GM21447 (cell line): ENCODE measurements around the gene RHOBTB1.
"Not testable (repeated sequence)": the region's sequence is repeated elsewhere in the genome, so short reads cannot be mapped to it uniquely, and the experiment has no call there.

Source experiments
- ATAC-seq: cut with Tn5 transposase; IDR thresholded peaks from one replicate; pipeline ENCODE4 v1.9.1; 2021; ENCODE audit not compliant: unreplicated experiment

The RHOBTB1 gene

DNA sequence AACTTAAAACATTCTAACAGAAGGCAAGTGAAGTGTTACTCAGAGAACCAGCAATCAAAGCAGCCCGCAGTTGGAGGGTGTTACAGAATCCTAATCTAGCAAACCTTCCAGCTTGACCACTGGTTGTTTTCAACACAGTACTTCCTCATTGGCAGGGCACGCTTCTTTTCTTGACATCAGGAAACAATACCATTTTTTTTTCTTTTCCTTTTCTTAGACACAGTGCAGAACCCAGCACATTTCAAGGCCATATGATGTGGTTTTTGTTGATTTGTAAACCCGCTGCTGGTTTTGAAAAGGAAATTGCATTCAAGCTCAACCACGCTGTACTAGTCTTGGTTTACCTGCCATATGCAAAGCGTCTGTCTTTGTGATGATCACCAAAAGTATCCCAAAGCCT lies 33.4 kb downstream of the RHOBTB1 start:
- peak; percentile 50 for ATAC-seq

DNA sequence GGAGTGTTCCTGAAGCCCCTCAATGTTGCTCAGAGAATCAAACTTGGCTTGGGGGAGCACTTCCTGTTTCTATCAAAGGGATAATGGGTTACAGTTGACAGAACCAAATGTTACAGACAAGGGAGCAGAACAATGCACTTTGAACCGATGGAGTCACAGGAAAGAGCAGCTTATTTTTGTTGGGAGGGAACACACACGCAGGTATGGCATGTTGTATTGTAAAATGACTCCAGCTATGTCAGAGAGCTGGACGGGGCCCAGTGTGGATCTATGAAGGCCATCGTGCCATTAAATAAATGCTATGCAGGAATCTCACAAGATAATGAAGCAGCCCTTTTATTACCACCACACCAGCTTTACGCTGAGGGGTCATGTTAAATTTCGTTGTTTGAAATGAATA lies 35.1 kb downstream of the RHOBTB1 start:
- ATAC-seq = no peak

DNA sequence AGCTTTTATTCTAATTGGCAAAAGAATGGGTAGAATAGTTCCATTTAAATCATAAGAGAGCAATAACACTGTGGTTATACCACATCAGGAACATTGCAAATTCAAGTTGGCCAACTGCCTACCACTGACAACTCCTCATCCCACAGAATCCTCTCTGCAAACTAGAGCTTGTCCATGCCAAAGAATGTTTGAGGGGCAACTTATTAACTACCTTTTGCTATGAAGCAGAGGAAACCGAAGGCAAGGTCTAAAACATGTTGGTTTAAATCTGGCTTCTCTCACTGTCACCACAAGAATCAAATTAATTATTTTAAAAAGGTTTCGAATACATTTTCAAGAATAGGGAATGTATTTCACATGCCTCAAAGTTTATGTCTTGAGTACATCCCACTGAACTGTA lies 36.0 kb downstream of the RHOBTB1 start:
- no peak for ATAC-seq

DNA sequence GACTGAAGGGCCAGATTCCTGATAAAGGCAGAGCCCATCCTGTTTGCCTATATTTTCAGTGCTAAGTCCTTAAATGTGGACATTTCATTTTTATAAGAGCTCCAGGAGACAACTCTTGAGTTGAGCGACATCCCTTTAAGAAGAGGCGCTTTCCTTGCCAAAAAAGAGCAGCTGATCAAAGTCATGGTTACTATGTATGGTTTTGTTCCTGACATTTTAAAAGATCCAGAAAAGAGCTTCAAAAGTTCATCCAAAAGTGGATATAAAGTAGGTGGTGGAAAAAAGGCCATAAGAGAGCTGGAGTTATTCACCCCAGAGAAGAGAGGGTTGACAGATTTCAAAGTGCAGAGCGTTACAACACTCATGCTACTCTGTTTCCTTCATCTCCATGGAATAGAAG lies 36.7 kb downstream of the RHOBTB1 start:
- no peak for ATAC-seq

GRCh38 chr10:60906825-60907224 lies 37.2 kb downstream of the RHOBTB1 start:
- not testable (repeated sequence) for ATAC-seq

DNA sequence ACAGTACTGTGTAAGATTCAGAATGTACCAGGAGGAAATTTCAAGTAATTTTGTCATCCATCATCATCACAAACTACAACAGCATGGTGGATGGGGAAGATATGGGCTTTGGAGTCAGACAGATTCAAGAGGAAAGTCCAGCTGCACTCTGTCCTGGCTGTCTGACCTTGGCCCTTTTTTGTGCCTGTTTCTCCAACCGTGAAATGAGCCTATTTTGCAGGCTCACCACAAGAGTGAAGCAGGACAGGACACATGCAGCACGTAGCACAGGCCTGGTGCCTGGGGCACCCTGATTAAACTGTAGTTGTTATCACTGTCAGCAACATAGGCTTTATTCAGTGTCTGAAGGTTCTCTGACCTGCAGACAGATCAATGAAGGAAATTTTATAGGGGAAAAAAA lies 37.6 kb downstream of the RHOBTB1 start:
- ATAC-seq = no peak

- ATAC-seq = no peak
Observed at GRCh38 chr10:60905580-60905979, 38.4 kb downstream of the RHOBTB1 start.

DNA sequence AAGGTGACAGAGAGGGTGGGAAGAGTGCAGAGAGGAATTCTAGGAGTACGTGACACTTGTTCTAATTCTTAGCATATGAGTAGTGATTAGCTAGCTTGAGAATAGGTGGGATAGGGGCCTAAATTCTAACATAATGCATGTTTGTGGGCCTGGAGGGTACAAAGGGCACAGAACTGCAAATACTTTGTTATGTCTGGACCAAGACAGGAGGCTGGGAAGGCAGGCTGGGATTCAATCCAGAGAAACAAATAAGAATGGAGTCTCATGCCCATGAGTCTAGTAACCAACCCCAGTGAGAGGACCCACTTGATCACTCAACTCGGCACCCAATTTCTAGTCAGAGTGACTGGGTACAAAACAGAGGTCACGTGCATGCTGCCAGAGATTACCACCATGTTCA lies 40.9 kb downstream of the RHOBTB1 start:
- ATAC-seq = no peak

DNA sequence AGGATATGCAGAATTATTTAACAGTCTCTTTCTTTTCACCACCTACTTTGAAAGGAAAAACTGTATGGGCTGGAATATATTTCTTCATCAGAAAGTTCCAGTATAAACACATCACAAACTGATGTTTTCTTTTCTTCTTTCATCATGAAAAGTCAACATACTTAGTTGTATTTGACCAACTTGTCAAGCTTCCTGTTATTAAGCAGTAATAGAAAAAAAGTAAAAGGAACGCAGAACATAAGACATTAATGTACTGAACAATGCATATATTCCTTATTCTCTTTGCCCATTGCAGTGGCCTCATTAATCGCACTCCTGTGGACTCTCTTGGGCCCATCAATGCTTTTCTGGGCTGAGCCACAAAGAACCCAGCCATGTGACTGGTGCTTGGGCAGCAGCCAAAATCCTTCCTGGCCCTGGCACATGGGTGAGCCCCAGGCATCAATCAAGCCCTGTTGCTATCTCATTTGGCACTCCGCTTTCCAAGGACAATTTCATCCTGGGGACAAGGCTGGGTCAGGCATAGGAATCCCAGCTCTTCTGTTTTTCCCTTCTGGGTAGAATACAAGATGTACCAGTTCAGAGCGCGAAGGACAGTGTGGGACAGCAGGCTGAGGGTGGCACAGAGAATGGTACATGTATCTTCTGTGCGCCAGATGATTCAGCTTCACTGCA lies 42.3 kb downstream of the RHOBTB1 start:
- ATAC-seq = no peak

GRCh38 chr10:60899266-60899665 lies 44.7 kb downstream of the RHOBTB1 start:
- no peak for ATAC-seq

DNA sequence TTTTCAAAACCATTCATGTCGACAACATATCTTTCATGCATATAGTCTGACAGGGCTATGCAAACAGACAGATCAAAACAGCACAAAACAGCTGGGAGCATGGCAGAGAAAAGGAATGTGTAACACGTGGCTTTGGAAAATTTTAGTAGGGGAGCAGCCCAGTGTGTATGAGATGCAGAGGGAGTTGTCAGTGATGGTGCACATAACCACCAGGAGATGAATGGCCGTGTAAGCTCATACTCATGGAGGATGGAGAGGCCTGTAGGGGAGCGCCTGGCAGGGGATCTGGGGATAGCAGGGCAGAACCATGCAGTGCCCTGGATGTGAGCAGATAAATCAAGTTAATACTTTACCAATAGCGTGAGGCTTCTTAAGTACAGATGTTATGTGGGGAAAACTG lies 45.7 kb downstream of the RHOBTB1 start:
- ATAC-seq = no peak

DNA sequence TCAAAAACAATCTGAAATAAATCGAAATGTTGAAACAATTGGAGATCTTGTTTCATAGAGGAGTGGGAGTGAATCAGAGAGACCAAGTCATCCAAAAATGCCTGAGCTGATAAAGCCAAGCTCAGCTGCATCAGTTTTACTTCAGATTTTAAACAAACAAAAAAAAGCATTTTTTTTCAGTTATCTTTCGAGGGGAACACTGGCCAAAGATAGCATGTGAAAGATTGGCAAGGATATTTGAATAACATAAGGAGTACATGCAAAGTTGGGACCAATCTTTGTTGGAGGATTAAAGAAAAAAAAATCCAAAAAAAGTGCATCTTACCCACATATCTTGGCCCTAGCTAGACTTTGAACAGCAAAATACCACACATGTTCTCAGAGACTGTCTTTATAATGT lies 47.2 kb downstream of the RHOBTB1 start:
- no peak for ATAC-seq

- no peak for ATAC-seq
Observed at GRCh38 chr10:60896033-60896432, 48.0 kb downstream of the RHOBTB1 start.

GRCh38 chr10:60894786-60895185 lies 49.2 kb downstream of the RHOBTB1 start:
- no peak for ATAC-seq

GRCh38 chr10:60893231-60893630 lies 50.8 kb downstream of the RHOBTB1 start:
- no peak for ATAC-seq

DNA sequence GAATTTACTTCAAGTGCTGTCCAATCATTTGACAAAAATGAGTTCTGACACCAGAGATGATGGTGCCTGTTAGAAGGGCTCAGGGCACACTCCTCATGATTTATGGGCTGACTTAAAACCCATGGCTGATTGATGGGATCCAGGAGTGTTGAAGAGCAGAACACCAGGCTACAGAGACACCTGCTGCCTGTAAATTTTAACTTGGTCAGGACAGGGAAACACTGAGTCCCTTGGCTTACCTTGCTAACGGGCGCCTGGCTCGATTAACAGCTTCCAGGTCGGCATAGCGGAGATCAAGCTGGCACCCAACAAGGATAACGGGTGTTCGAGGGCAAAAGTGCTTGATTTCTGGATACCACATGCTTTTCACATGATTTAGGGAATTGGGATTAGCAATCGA lies 51.4 kb downstream of the RHOBTB1 start:
- no peak for ATAC-seq

GRCh38 chr10:60890811-60891210 lies 53.2 kb downstream of the RHOBTB1 start:
- ATAC-seq = no peak

DNA sequence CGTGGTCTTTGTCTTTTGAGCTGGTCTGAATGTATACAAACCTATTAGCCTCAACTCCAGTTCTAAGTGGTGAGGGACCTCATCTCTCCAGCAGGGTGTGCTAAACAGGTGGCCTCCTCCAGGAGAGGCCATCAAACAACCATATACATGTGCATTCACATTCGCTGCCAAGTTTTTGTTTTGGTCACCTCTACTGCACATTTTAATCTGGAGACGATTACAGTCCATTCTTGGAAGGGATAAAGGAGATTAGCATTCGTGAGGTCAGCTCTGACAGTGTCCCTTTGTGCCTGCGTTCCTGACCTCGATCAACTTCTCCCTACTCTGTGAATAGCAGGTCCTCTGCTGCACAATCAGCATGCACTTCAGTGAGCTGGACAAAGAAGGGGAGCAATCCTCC lies 60.8 kb downstream of the RHOBTB1 start:
- ATAC-seq = no peak

GRCh38 chr10:60878224-60878623 lies 65.8 kb downstream of the RHOBTB1 start:
- ATAC-seq = no peak

DNA sequence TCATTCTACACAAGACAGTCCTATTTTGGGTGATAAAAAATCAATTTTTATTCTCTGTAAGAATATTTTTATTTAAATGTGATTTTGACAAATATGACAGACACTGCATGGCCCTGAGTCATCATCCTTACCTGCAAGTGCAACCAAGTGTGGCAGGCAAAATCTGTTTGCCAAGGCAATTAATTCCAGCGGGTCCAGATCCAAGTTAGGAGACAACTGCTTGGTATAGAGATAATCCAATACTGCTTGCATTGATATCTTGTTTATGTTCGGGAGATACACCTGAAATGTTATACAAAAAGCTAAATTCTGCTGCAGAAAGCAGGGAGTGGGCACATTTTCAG lies 66.2 kb downstream of the RHOBTB1 start:
- no peak for ATAC-seq

DNA sequence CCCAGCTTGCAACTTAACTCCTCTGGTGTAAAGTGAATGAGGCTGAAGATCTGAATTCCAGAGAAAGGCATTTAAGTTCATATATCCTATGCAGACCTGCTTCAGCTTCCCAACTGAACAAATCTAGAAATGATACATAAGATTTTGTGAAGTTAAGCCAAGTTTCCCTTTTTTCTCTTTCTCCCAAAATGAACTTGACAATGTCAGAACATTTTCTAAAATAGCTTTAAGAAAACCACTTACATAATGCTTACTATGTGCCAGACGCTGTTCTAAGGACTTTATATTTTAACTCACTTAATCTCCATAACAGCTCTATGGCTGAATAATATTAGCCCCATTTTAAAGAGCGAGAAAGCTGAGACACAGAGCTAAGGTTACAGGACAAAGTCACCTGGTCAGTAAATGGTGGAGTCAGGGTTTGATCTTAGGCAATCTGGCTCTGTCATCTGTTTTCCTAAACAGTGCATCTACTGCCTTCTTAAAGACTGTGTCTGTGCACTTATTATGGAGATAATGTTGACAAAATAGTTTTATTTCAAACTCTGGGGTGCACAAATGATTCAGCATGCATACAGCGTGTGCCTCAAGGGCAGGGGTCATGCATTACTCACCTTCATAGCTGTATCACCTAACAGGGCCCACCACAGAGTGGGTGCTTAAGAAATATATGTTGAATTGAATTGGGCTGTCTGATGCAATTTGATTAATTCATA lies 66.8 kb downstream of the RHOBTB1 start:
- ATAC-seq = no peak

GRCh38 chr10:60873758-60874157 lies 70.2 kb downstream of the RHOBTB1 start:
- no peak for ATAC-seq

GRCh38 chr10:60872451-60872850 lies 71.5 kb downstream of the RHOBTB1 start:
- ATAC-seq = no peak
